Epidermal melanocyte (primary cell): ENCODE data around the gene APIP.

Source experiments
- DNase-seq: peaks from one replicate; pipeline ENCODE4 v3.0.0; 2011; ENCODE audit warnings: low spot score; ENCODE audit not compliant: insufficient read length

APIP gene

DNA sequence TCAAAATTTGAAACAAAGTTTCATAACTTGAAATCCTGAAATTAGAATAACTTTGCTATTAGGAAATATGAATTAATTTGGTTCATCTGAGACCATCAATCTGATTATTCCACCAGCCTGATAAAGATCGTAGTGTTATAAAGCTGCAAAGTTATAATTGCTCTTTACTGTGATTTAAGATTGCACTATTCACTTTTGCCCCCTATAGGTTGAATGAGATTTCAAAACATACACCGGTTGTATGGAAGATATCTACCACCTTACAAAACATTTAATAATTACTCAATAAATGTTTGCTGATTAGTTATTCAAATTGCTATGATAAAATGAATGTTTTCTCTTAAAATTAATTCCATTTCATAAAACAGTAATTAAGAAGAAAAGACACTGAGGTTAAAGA lies 26.1 kb downstream of the APIP start:
- DNase-seq = no peak

DNA sequence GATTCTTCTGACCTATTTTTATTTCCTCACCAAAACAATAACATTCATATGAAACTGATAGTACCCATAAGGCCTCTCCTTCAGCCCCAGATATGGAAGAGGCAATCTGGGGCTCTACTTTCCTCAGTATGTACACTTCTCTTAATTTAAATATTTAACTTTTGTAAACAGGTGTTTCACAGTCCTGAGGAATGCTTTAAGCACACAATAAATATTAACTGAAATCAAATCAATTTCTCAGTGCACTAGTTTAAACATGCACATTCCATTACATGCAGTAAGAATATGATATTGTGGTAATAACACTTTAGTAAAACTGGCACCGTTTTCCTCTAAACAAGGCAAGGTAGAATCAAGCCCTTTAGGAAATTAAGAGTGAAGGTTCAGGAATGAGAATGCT lies 28.9 kb downstream of the APIP start:
- no peak for DNase-seq

GRCh38 chr11:34886609-34887008 lies 29.6 kb downstream of the APIP start:
- DNase-seq = no peak

- DNase-seq = no peak
Measured at GRCh38 chr11:34881900-34882299, 34.3 kb downstream of the APIP start.

DNA sequence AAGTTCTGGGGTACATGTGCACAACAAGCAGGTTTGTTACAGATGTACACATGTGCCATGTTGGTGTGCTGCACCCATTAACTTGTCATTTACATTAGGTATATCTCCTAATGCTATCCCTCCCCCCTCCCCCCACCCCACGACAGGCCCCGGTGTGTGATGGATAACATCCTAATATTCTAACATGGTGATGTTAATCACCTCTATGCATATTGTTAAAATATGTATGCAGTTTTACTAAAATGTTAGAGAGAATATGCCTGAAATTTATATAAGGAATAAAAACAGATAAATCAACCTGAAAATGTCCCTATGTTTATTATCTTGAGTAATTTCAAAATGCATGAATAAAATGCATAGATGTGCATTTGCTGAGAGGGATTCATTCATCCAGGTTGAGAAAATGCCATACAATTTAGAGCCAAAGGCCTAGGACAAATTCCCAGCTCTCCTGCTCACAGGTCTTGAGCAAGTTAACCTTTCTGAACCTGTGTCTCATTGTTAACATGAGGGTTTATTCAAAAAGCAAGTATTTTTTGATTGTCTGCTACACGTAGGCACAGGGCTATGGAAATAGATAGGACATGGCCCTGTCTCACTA lies 38.7 kb downstream of the APIP start:
- no peak for DNase-seq

DNA sequence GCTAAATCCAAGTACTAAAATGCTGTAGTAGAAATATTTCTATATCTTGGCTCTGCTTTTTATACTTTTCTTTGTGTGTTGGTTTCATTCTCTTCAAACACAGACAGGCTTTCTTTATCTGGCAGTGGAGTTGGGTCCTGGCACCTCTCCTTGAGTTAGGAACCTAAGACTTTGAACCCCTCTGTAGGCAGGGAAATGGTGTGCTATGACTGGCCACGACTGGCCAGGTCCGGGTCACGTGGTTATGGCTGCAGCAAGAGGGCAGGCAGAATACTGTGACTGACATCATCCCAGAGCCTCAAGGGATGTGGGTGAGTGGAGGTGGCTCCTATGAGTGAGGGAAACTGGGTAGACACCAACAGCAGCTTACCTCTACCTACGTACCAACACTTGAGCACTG lies 42.0 kb downstream of the APIP start:
- no peak for DNase-seq

DNA sequence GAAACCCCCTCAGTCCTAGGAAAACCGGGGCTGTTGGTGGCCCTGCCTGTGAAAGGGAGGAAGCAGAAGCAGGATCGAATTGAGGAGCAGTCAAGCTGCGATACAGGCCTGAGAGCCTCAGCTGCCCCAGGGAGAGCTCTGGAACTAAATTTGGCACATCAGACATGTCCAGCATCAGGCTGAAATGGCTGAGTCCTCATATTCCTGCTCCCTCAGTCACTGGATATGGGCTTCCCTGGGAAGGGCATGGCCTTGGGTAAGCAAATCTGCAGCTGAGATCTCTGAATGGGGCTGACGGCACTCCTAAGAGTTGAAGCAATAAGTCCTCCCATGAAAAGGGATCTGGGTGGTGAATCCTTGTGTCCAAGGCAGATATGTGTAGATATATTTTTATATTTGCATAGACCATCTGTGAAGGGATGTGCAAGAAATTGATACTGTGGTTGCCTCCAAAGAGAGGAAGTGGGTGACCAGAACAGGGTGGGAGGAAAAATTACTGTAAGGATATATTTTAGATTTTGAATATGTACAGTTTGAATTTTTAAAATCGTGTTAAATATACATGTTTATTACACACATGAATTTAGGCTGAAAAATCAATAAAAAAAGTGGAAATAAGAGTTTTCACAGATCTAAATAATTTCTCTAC lies 45.5 kb downstream of the APIP start:
- DNase-seq = no peak

GRCh38 chr11:34869425-34869824 lies 46.8 kb downstream of the APIP start:
- DNase-seq = no peak

- DNase-seq = no peak
Measured at GRCh38 chr11:34866375-34866774, 49.8 kb downstream of the APIP start.

DNA sequence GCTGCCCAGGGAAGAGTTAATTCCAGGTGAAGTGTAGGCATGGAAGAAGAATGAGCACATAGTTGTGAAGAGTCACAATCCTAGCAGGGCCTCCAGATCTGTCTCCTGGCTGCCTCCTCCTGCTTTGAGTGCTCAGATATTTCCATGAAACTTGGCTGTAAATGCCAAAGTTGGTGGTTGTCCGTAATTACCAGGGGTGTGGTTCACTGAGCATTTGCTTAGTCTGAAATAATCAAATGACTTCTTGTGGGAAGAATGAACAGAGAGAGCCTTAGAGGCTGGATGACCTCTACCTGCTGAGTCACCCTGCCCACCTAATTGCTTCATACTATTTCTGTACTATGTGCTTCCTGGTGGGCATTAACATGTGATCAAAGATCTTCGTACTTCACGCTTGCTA lies 50.9 kb downstream of the APIP start:
- DNase-seq = no peak

GRCh38 chr11:34864424-34864823 lies 51.8 kb downstream of the APIP start:
- DNase-seq = no peak

GRCh38 chr11:34863048-34863447 lies 53.1 kb downstream of the APIP start:
- DNase-seq = no peak

- DNase-seq = no peak
Measured at GRCh38 chr11:34860518-34860917, 55.7 kb downstream of the APIP start.

DNA sequence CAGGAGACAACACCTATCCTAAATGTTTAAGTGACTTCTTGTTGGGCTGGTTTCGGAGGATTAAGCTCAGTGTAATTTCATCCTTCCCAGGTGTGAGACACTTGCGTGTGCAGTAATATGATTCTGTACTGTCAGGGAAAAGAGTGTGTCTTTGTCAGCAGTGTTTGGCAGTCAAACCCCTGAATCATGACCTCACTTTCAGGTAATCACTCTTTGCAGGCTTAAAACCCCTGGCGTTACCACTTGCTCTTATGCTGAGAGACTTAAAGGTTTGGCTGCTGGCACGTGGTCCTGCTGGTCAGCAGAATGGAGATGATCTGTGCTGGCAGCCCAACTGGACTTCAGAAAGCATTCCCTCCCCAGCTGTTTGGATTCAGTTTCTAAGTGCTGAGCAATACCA lies 56.1 kb downstream of the APIP start:
- no peak for DNase-seq

DNA sequence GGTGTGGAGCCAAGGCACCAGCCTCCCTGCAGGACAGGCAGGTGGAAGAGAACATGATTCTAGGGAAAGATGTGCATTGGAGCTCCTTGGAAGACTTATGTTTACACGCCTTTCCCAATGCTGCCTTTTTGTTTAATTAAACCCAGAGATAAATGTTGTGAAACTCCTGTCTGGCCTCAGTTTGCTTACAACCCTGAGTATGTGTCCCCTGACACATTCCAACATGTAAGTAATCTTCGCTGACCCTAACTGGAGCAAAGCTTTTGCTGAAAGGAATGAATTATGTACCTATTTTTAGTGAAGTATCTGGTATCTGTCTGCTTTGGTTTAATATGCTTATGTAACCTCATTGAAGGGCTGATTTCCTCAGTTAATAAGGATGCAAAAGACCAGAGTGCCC lies 56.7 kb downstream of the APIP start:
- no peak for DNase-seq

GRCh38 chr11:34857463-34857862 lies 58.7 kb downstream of the APIP start:
- no peak for DNase-seq

DNA sequence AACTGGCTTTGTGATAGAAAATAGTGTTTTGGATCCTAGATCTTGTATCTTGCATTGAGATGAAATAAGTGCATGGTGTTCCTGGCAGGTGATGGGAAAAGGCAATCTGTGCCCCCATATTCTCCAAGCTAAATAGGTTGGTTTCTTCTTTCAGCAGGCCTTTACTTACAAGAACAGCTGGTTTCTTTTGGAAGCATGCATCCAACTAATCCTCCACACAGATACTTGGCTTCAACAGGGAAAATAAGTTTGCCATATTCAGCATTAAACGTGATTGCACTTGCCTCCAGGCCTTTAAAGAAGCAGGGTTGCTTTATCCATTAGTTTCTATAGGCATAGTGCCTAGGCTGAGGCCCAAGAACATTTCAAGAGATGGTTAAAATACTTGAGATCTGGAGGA lies 59.9 kb downstream of the APIP start:
- no peak for DNase-seq

- DNase-seq = no peak
Measured at GRCh38 chr11:34855754-34856095, 60.5 kb downstream of the APIP start.

DNA sequence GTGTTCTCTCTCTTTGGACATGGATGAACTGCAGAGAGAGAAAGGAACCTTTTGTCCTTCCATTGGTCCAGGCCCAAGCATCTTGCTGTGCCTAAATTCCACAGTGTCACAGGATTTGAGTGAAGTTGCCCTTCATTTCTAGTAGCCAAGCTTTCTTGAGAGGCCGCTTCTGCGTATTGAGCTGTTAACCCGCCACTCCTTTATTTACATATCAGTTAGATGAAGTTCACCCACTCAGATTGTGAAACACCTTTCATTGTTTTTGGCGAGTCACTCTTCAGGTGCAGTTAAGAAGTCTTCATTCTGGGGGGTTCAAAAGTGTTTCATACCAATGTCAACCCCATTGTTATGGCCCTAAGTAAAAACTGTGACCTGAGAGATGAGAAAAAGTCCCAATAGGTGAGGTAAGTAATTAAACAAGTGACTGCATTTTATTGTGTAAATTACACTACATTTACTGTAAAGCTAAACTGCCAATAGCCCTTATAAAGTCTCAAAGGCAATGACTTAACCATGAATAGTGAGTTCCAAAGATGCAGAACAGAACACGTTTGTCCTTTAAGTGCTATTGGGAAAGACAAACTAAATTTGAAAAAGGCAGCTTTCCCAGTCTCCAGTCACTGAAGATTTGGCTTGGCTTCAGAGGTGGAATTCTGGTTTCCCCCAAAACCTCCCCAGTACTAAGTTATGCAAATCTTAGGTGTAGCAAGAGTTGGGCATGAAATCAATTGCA lies 61.0 kb downstream of the APIP start:
- DNase-seq = no peak

DNA sequence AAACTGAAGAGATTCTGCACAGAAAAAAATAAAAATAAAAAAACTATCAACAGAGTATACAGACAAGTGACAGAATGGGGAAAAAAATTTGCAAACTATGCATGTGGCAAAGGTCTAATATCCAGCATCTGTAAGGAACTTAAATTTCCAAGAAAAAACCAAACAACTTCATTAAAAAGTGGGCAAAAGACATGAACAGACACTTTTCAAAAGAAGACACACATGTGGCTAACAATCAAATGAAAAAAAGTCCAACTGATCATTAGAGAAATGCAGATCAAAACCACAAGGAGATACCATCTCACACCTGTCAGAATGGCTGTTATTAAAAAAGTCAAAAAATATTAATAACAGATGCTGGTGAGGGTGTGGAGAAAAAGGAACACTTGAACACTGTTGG lies 64.3 kb downstream of the APIP start:
- DNase-seq = no peak

DNA sequence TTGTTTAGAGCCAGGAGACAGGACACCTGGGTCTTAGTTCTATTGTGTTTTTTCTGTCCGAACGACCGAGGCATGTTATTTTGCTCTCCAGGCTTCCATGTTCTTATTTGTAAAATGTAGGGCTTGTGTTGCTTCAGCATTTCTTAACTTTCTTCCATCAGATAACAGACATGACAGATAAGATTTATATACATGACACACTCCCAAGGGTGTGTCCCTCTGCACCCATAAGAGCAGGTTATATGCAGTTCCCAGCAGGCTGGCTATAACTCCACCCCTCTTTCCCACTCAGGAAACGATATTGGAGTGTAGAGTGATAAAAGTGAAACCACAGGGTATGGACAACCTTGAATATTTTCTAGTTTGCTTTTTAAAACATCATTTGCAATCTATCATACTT lies 65.8 kb downstream of the APIP start:
- DNase-seq = no peak

- no peak for DNase-seq
Measured at GRCh38 chr11:34846467-34846866, 69.7 kb downstream of the APIP start.

GRCh38 chr11:34844463-34845112 lies 71.6 kb downstream of the APIP start:
- no peak for DNase-seq
